ENCODE data around the gene SLC45A1.
"Not testable (repeated sequence)": the region's sequence is repeated elsewhere in the genome, so short reads cannot be mapped to it uniquely, and the experiment has no call there.

Gene SLC45A1

GRCh38 chr1:8317647-8318381 is at the start of gene SLC45A1:
Gene SLC45A1 (plus strand): TSS chr1:8318114. CDS start chr1:8324330, 6,216 bp downstream.
- peak; percentile 4 for DNase-seq

- no peak for DNase-seq
Measured at GRCh38 chr1:8273036-8273435, 44.9 kb upstream of the SLC45A1 start.

DNA sequence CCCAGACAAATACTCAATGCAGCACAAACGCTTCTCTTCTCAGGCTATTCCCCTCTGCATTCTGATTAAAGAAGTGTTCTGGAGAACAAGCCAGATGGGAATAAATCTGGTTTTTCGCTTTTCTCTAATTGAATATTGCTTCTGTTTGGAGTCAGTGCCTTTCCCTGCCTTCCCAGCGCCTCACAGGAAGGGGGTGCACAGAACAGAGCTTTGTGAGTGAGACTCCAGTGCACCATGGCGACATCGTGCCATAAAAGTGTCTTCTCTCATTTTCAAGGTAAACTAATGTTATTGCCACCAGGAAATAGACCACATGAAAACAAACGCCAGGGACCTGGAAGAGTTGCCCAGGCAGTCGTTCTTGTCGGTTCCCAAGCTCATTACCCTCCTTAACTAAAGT is 43.6 kb upstream of the SLC45A1 start:
- DNase-seq: no peak

GRCh38 chr1:8276173-8276914 is 41.6 kb upstream of the SLC45A1 start:
- no peak for DNase-seq

GRCh38 chr1:8276932-8277331 is 41.0 kb upstream of the SLC45A1 start:
- no peak for DNase-seq

- DNase-seq: not testable (repeated sequence)
Measured at GRCh38 chr1:8278677-8279076, 39.2 kb upstream of the SLC45A1 start.

GRCh38 chr1:8281843-8282509 is 35.9 kb upstream of the SLC45A1 start:
- no peak for DNase-seq

GRCh38 chr1:8283058-8283884 is 34.6 kb upstream of the SLC45A1 start:
- no peak for DNase-seq

DNA sequence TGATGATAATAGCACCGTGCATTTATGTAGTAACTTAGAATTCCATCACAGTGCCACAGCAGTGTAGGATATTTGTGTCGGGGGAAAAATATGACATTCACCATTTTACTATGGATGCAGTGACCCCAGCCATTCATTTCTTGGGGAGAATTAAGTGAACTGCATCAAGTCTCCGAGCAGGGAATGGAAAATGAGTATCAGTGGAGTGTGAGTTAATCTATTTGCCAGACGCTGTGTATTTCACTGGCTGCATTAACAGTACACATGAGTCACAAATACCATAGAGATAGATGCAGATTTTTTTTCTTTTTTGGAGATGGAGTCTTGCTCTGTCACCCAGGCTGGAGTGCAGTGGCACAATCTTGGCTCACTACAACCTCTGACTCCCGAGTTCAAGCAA is 33.8 kb upstream of the SLC45A1 start:
- no peak for DNase-seq

DNA sequence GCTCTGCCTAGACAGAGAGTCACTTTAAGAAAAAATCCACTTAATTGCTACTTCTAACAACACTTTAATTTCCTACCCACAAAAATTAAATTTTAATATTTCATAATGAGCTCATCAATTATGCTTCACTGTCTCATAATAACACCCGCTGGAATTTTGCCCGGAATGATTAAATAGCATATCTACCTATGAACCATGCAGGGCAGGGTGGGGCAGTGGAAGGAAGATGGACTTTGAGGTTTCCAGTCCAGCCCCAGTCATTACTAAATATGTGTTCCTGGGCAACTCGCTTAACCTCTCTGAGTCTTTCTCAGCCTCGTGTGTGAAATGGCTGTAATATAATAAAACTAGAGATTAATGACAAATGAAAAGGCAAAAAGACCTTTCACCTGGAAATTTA is 32.8 kb upstream of the SLC45A1 start:
- DNase-seq: no peak

- no peak for DNase-seq
Measured at GRCh38 chr1:8285965-8286364, 31.9 kb upstream of the SLC45A1 start.

- DNase-seq: no peak
Measured at GRCh38 chr1:8293118-8293517, 24.8 kb upstream of the SLC45A1 start.

DNA sequence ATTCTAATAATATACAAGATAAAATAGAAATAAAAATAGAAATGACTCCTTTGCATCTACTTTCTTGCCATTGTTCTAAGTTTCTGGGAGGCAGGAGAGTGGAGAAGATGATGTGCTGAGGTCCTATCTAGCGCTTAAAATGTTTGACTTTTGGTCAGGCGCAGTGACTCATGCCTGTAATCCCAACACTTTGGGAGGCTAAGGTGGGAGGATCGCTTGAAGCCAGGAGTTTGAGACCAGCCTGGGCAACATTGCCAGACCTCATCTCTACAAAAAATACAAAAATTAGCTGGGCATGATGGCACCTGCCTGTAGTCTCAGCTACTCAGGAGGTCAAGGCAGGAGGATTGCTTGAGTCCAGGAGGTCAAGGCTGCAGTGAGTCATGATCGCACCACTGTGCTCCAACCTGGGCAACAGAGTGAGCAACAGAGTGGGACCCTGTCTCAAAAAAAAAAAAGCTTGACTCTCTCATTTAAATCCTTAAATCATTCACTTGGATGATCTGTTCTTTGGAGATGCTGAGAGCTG is 24.2 kb upstream of the SLC45A1 start:
- DNase-seq: no peak

DNA sequence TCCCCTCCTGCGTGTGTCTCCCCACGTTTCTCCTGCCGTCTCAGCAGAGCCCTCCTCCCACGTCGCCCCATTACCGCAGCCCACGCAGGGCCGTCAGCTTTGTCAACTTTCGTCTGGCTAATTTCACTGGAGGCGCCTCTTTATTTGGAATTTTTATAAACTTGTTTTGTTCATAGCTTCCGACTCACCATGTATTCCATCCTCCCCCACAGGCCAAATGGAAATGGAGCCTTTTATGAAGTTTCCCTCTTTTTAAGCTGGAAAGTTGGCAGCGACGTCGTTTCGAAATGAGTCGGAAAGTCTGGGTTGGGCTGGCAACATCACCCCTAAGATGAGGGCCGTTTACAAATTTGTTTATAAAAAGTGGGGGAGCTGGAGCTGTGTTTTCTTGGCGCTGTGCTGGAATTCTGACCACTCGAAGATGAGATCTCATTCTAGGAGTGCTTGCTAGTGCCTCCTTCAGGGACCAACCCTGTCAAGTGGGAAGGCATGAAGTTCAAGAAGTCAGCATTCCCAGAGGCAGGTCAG is 23.7 kb upstream of the SLC45A1 start:
- no peak for DNase-seq

DNA sequence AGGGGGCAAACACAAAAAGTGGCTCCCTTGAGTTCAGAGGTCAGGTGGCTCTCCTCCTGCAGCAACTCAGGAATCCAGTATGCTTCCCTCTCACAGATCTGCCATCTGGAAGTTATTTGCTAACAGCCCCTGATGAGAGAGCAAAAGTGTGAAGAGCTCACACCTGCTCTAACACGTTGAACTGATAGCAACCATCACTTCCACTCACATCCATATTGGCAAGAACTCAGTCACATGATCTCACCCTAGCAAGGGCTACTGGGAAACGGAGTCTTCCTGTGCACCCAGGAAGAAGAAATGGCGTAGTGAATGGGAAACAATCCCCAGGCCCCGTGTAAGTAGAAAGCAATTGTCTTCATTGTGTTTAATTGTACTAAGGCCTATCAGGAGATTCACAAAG is 20.7 kb upstream of the SLC45A1 start:
- no peak for DNase-seq

DNA sequence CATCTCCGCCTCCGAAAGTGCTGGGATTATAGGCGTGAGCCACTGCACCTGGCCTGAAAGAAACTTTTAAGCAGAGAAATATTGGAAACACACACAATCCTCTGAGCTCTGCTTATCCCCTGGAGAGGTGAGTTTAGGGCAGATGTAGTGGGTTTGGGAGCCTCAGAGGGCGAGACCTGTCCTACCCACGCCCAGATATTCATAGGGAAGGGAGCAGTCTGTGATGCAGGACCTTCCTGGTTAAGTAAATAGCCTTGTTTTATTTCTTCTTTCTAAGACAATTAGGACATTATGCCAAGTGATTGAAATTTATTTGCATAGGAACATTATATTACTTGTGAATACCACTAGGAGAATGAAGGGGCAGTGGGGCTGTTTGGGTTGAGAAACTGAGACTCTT is 18.0 kb upstream of the SLC45A1 start:
- DNase-seq: no peak

DNA sequence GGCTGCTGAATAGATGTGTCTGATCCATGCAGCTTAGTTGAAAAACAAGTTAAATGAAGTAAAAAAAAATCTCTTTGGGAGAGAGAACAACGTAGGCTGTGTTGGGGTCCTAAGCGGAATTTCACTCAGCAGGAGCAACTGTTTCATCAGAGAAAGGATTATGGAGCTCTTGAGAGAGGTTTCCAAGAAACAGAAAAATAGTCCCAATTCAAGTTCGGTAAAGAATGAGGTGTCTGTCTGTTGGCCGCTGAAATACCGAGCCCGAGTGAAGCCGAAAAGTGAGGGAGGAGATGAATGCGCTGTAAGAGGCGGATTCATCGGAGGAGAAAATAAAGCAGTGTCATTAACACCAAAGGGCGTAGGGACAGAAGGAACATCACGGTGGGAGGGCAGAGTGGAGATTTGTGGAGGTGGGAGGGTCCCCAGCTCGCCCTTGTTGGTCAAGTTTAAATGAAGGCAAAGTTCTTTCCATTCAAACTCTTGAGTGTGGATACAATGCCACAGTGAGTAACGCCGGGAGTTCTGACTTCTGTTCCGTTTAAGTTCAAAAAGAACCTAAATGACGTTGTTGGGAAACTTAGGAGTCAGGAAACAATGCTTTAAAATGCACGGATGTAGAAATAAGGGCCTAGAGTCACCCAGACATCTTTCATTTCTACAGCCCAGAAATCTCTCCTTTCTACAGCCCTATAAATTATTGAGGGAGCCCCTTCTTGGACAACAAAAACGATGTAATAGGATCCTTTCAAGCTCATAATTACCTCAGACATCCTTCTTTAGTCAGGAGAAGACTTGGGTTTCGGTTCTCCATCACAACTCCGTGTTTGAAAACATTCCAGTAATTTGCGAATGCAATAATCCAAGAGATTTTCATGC is 15.6 kb upstream of the SLC45A1 start:
- no peak for DNase-seq

- DNase-seq: no peak
Measured at GRCh38 chr1:8303141-8303540, 14.8 kb upstream of the SLC45A1 start.

DNA sequence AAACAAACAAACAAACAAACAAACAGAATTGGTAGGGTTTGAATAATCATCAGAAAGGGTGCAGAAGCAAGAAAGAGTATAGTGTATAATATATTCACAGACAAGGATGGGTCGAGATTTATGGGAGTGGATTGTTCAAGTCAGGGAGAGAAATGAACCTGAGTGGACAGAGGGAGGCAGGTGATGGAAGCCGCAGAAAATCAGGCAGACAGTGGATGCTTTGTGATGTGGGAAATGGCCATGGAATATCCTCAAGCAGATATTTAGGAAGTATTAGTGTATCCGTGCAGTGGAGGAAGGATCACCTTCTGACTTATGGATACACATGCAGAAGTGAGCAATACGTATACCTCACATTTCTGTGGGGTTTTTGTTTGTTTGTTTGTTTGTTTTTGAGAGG is 14.0 kb upstream of the SLC45A1 start:
- no peak for DNase-seq

DNA sequence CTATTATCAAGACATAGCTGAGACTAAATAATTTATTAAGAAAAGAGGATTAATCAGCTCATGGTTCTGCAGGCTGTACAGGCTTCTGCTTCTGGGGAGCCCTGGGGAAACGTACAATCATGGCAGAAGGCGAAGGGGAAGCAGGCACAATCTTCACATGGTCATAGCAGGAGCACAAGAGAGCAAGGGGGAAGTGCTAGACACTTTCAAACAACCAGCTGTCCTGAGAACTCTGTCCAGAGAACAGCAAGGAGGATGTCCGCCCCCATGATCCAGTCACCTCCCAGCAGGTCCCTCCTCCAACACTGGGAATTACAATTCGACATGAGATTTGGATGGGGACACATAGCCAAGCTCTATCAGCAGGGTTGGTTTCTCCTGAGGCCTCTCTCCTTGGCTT is 10.3 kb upstream of the SLC45A1 start:
- DNase-seq: no peak

- no peak for DNase-seq
Measured at GRCh38 chr1:8311068-8311718, 6.7 kb upstream of the SLC45A1 start.
